C4-2B (cell line): ENCODE results near the gene ENPP7.

ENCODE experiments used
- H3K27ac ChIP-seq: fragments of 450-650 bp; 2 replicates; pipeline ENCODE4 v1.5.1; 2017
- ZFX ChIP-seq: fragments of 450-650 bp; IDR thresholded peaks from 2 replicates; pipeline ENCODE4 v1.6.1; 2017
- TF ChIP-seq, protein P1 (sequence below): fragments of 450-650 bp; conservative IDR thresholded peaks from 2 replicates; pipeline ENCODE4 v1.5.1; 2017; ENCODE audit warnings: mild to moderate bottlenecking

Gene ENPP7

DNA sequence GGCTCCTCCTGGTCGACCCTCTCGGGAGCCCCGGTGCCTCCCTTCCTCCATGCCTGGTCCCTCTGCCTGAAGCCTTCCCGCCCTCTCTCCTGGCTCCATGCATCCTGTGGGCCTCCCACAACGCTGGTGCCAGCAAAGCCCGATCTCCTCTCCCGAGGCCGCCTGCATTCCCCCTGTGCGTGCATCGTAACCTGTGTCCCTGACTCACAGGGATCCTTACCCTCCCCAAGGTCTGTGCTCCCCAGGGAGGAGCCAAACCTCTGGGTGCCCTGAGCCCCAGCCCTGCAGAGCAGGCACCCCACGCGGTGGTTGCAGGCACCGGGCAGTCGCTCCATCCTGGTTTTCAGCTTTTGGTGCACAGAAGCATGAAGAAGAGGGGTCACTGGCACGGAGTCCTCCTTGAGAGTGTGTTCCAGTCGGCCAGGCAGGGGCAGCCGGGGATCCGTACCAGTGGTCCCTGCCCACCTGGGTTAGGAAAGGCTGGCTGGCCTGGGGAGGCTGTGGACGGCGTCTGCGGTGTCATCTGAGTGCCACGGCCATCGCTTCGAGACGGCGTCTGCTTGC is 1.8 kb upstream of the ENPP7 start:
- TF ChIP-seq ZFX: no peak
- TF ChIP-seq, protein P1, sequence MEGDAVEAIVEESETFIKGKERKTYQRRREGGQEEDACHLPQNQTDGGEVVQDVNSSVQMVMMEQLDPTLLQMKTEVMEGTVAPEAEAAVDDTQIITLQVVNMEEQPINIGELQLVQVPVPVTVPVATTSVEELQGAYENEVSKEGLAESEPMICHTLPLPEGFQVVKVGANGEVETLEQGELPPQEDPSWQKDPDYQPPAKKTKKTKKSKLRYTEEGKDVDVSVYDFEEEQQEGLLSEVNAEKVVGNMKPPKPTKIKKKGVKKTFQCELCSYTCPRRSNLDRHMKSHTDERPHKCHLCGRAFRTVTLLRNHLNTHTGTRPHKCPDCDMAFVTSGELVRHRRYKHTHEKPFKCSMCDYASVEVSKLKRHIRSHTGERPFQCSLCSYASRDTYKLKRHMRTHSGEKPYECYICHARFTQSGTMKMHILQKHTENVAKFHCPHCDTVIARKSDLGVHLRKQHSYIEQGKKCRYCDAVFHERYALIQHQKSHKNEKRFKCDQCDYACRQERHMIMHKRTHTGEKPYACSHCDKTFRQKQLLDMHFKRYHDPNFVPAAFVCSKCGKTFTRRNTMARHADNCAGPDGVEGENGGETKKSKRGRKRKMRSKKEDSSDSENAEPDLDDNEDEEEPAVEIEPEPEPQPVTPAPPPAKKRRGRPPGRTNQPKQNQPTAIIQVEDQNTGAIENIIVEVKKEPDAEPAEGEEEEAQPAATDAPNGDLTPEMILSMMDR: no peak
- H3K27ac ChIP-seq: no peak overlapping the region; the same call in 1 of the 2 replicates

DNA sequence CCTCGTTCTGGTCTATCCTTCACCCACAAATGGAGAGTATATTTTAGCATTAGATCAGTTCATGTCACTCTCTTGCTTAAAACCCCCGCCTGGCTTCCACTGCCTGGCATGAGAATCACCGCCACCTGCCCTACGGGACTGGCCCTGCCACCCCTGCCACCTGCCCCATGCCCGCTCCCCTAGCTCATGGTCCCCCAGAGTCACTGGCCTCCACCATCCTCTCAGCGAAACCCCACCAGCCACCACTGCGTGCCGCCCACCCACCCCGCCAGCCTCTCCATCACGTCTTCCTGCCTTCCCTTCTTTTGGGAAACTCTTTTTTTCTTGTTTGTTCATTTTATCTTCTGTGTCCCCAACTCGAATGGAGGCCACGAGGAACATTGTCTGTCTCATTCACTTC is 982 bp upstream of the ENPP7 start:
- TF ChIP-seq ZFX: no peak
- TF ChIP-seq, protein P1: no peak
- no peak overlapping the region for H3K27ac ChIP-seq

DNA sequence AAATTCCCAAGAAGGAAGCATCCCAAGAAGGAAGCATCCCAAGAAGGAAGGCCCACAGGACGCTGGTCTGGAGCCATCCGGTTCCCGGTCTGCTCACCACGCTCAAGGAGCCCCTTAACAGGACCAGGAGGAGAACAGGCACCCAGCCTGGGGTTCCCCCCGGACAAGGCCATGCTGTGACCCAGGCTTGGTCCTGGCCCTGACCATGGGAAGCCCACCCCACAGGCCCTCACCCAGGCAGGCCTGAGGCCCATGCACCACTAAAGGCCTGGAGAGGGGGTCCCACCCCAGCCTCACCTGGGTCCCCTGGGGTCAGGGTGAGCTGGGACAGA is 340 bp upstream of the ENPP7 start:
- H3K27ac ChIP-seq: no peak overlapping the region
- TF ChIP-seq, protein P1: no peak
- no peak for TF ChIP-seq ZFX

DNA sequence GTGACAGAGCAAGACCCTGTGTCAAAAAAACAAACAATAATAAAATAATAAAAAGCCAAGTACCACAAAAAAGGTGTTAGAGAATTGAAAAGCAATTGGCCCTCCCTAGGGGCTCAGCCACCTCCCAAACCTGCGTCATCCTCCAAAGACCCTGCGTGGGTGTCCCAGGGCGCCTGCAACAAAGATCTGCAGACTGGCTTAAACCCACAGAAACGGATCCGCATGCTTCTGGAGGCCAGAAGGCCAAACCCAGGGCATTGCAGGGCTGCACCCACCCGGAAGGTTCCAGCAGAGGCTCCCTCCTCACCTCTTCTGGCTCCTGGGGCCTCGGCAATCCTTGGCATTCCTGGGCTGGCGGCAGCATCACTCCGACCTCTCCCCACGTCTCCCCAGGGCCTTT is 1.5 kb downstream of the ENPP7 start:
- no peak overlapping the region for H3K27ac ChIP-seq
- TF ChIP-seq, protein P1: no peak
- no peak for TF ChIP-seq ZFX

DNA sequence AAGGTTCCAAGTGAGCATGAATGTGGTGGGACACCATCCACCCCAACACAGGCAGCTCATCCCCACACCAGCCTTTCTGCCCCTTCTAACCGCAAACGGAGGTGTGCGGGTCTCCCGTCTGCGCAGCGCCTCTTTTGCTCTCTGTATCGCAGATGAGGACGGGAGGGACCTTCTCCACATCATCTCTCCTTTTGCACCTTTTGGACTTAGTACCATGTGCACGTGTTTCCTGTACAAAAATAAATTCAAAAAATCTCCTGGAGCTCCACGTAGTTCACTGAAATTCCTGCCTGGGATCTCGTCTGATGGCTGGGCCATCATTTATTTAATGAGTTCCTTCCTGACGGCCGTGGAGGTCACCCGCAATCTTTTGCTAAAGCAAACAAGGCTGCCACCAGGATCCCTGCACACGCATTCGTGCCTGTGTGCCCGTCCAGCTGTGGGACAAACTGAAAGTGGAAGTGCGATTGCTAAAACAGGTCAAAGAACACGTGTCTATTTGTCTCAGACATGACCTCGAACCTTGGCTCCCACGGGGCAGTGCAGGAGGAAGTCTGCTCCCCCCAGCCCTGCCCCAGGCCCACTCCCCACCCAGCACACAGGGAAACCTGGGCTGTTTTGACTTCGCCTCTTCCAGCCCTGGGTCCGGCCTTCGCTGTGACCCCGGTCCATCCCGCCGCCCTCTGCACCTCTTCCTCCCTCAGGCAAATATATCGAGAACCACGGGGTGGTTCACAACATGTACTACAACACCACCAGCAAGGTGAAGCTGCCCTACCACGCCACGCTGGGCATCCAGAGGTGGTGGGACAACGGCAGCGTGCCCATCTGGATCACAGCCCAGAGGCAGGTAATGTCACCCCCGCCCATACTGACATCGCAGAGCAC is 2.3 kb downstream of the ENPP7 start:
- no peak for TF ChIP-seq ZFX
- TF ChIP-seq, protein P1: no peak
- no peak overlapping the region for H3K27ac ChIP-seq

DNA sequence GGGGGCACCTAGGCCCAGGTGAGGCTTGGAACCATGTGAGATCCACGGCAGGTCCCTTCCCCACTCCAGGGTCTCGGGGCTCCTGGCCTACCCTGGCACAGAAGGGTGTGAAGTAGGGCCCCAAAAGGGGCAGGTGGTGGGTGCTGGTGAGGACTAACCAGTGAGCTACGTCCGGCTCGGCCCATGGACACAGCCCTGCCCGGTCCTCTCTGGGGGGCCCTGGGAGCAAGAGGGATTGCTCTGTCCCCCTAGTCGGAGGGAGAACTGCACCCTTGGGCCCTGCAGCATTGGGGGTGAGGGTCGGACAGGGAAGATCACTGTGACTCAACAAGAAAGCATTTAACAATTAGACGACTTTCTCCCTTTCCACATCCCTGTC is 2.9 kb downstream of the ENPP7 start:
- no peak overlapping the region for H3K27ac ChIP-seq
- no peak for TF ChIP-seq ZFX

DNA sequence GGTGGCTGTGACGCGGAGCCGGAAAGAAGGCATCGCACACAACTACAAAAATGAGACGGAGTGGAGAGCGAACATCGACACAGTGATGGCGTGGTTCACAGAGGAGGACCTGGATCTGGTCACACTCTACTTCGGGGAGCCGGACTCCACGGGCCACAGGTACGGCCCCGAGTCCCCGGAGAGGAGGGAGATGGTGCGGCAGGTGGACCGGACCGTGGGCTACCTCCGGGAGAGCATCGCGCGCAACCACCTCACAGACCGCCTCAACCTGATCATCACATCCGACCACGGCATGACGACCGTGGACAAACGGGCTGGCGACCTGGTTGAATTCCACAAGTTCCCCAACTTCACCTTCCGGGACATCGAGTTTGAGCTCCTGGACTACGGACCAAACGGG is 4.4 kb downstream of the ENPP7 start:
- TF ChIP-seq, protein P1: no peak
- H3K27ac ChIP-seq: no peak overlapping the region
